Activated naive CD8-positive, alpha-beta T cell treated with anti-CD3 and anti-CD28 coated beads, Interleukin-2, amount 10 ng/mL, durations not matched to agents 7 days and 5 days (primary cell): ENCODE measurements around the gene OTOF. TPM values are rescaled to one million over a fixed set of nuclear protein-coding genes. Genes with fewer than 3 reads are reported as not detected.
"Not testable (repeated sequence)": the region's sequence is repeated elsewhere in the genome, so short reads cannot be mapped to it uniquely, and the experiment has no call there.

Experiments used
- ATAC-seq: fragments of 150-1000 bp; cut with Tn5 transposase; one replicate; pipeline ENCODE4 v1.10.0; 2021; ENCODE audit warnings: low read depth, moderate library complexity
- POLR2A ChIA-PET: fragments of 350-600 bp; sonication (Branson Sonifier 250); formaldehyde crosslinking; loops from one replicate; lab custom pipeline; 2021; ENCODE audit warnings: antibody characterized with exemption; lab: Charles Lee
- DNase-seq: peaks from one replicate; pipeline ENCODE4 v3.0.0; 2021
- H3K27ac Mint-ChIP-seq: one replicate; pipeline ENCODE4 v1.8.0; 2022; ENCODE audit warnings: mild to moderate bottlenecking, mixed read lengths
- H3K27me3 Mint-ChIP-seq: one replicate; pipeline ENCODE4 v1.8.0; 2022; ENCODE audit warnings: mild to moderate bottlenecking, moderate library complexity, mixed read lengths
- H3K36me3 Mint-ChIP-seq: one replicate; pipeline ENCODE4 v1.8.0; 2021; ENCODE audit warnings: mild to moderate bottlenecking, mixed read lengths
- H3K4me1 Mint-ChIP-seq: one replicate; pipeline ENCODE4 v1.8.0; 2021; ENCODE audit warnings: mixed read lengths
- H3K4me3 Mint-ChIP-seq: one replicate; pipeline ENCODE4 v1.8.0; 2022; ENCODE audit warnings: mild to moderate bottlenecking, moderate library complexity, mixed read lengths
- H3K9me3 Mint-ChIP-seq: one replicate; pipeline ENCODE4 v1.8.0; 2021; ENCODE audit warnings: mixed read lengths
- total RNA-seq, 2 experiments: library from RNA; stranded (reverse); gene quantifications; one replicate each; pipeline ENCODE4 v1.2.3, GENCODE V29; 2021

The OTOF gene
- total RNA-seq, 2 experiments from 2014 or later, result 58.0 to 59.9 TPM

- Mint-ChIP-seq H3K9me3 (peaks cover 4% of the 10 kb centered on the region), H3K36me3 (peaks cover 32% of the 10 kb centered on the region), H3K4me3 (no peak overlapping the region), H3K27ac (no peak overlapping the region), H3K4me1 (peaks cover 15% of the 10 kb centered on the region), H3K27me3 (no peaks in the 10 kb centered on the region)
- ATAC-seq (no peak), DNase-seq (no peak)
- POLR2A ChIA-PET, result no interaction called here
Observed at GRCh38 chr2:26473796-26474195, 4.1 kb downstream of the OTOF start.

DNA sequence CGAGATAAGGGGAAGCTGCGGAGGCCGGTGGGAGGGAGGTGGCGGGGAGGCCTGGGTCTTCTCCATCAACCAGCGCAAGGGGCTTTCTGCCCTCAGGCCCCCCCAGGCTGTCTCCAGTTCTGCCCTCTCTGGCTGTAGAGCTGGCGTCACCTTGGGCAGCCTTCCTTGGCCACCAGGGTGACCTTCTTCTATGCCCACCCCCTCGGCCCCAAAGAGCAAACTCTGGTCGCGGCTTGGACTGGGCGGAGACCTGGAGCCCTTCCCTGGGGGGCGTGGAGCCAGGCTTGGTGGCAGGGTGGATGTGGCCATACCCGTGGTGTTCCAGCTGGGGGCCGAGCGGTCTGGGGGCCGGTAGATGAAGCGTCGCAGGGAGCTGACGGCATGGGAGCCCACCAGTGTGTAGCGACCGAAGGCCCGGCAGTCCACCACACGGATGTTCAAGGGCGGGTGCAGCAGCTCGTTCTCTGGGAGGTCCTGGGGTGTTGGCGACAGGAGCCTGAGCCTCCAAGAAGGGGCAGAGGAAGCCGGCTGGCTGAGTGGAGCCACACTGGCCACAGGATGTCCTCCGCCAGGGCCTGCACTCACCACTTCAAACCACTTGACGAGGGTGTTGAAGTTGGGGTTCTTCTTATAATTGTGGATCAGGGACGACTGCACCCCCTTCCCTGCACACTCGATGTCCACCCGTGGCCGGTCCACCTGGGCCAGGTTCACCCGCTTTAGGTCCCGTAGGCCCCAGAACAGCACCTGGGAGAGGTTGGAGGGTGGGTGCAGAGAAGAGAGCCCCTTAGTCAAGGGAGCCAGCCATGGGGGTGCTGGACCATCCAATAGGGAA is 4.9 kb downstream of the OTOF start:
- peaks cover 38% of the 10 kb centered on the region for H3K36me3 Mint-ChIP-seq
- H3K9me3 Mint-ChIP-seq, result peaks cover 4% of the 10 kb centered on the region
- no peak for ATAC-seq
- H3K27me3 Mint-ChIP-seq, result no peaks in the 10 kb centered on the region
- DNase-seq, result no peak
- H3K4me3 Mint-ChIP-seq, result no peak overlapping the region
- POLR2A ChIA-PET, result no interaction called here
- no peak overlapping the region for H3K27ac Mint-ChIP-seq
- H3K4me1 Mint-ChIP-seq, result peaks cover 13% of the 10 kb centered on the region

- H3K4me1 Mint-ChIP-seq, result peaks cover 8% of the 10 kb centered on the region
- H3K9me3 Mint-ChIP-seq, result peaks cover 4% of the 10 kb centered on the region
- peak overlapping the region; percentile 17 for H3K4me3 Mint-ChIP-seq
- POLR2A ChIA-PET, result no interaction called here
- H3K27me3 Mint-ChIP-seq, result no peaks in the 10 kb centered on the region
- DNase-seq, result no peak
- H3K36me3 Mint-ChIP-seq, result peaks cover 39% of the 10 kb centered on the region
- ATAC-seq, result no peak
- no peak overlapping the region for H3K27ac Mint-ChIP-seq
Observed at GRCh38 chr2:26471766-26472706, 5.9 kb downstream of the OTOF start.

DNA sequence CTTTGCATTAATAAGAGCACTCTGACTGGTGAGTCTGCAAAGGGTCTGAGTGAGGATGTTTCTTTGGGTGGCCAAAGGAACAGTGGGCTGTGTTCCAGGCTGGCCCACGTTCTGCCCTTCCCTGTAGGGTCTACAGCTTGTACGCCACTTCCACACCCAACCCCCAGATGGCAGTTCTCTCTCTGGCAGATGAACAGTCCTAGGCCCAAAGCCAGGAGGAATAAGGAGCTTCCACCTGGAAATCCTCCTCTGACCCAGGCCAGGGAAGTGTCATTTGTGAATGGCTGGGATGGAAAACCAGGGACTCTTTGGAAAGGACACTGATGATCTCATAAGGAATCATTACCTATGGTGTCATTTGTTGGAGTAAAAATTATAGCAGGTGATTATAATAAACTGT is 6.6 kb downstream of the OTOF start:
- DNase-seq, result no peak
- POLR2A ChIA-PET, result no interaction called here
- no peak for ATAC-seq
- H3K36me3 Mint-ChIP-seq, result peaks cover 39% of the 10 kb centered on the region
- peaks cover 4% of the 10 kb centered on the region for H3K9me3 Mint-ChIP-seq
- no peak overlapping the region for H3K27ac Mint-ChIP-seq
- no peak overlapping the region for H3K4me3 Mint-ChIP-seq
- peaks cover 6% of the 10 kb centered on the region for H3K4me1 Mint-ChIP-seq
- H3K27me3 Mint-ChIP-seq, result no peaks in the 10 kb centered on the region

GRCh38 chr2:26470601-26471260 is 7.2 kb downstream of the OTOF start:
- Mint-ChIP-seq H3K27me3 (no peaks in the 10 kb centered on the region), H3K4me3 (no peak overlapping the region), H3K9me3 (peaks cover 4% of the 10 kb centered on the region), H3K4me1 (peaks cover 6% of the 10 kb centered on the region), H3K27ac (peak overlapping the region; percentile 40), H3K36me3 (peaks cover 39% of the 10 kb centered on the region)
- ATAC-seq (no peak), DNase-seq (no peak)
- POLR2A ChIA-PET, result no interaction called here

GRCh38 chr2:26469955-26470354 is 8.0 kb downstream of the OTOF start:
- no peak overlapping the region for H3K4me3 Mint-ChIP-seq
- POLR2A ChIA-PET, result interaction anchor here (0.6 to 1.6 kb wide), 6 partner anchors 8 to 440 kb away, joined by 3 to 7 read pairs (median 4); partner anchors contain the start of genes ADGRF3 and OTOF
- peaks cover 4% of the 10 kb centered on the region for H3K9me3 Mint-ChIP-seq
- no peak for ATAC-seq
- peaks cover 39% of the 10 kb centered on the region for H3K36me3 Mint-ChIP-seq
- H3K4me1 Mint-ChIP-seq, result peaks cover 6% of the 10 kb centered on the region
- H3K27ac Mint-ChIP-seq, result no peak overlapping the region
- no peaks in the 10 kb centered on the region for H3K27me3 Mint-ChIP-seq
- no peak for DNase-seq

- DNase-seq (peak; percentile 76), ATAC-seq (peak; percentile 28)
- H3K27ac Mint-ChIP-seq, result no peak overlapping the region
- H3K27me3 Mint-ChIP-seq, result no peaks in the 10 kb centered on the region
- H3K4me3 Mint-ChIP-seq, result no peak overlapping the region
- POLR2A ChIA-PET, result interaction anchor here (1.1 to 1.6 kb wide), 5 partner anchors 9 to 123 kb away, joined by 3 to 7 read pairs (median 3); partner anchors contain the start of genes ADGRF3 and OTOF
- H3K36me3 Mint-ChIP-seq, result peaks cover 42% of the 10 kb centered on the region
- peaks cover 4% of the 10 kb centered on the region for H3K9me3 Mint-ChIP-seq
- peaks cover 6% of the 10 kb centered on the region for H3K4me1 Mint-ChIP-seq
Observed at GRCh38 chr2:26469092-26469710, 8.7 kb downstream of the OTOF start.

- H3K4me1 Mint-ChIP-seq, ATAC-seq, H3K27me3 Mint-ChIP-seq, H3K9me3 Mint-ChIP-seq, DNase-seq, H3K4me3 Mint-ChIP-seq, H3K27ac Mint-ChIP-seq: not testable (repeated sequence)
- peaks cover 42% of the 10 kb centered on the region for H3K36me3 Mint-ChIP-seq
- POLR2A ChIA-PET, result interaction anchor here (1.2 to 1.6 kb wide), 2 partner anchors 10 to 122 kb away, joined by 3 to 7 read pairs; partner anchors contain the start of genes ADGRF3 and OTOF
Observed at GRCh38 chr2:26468544-26468943, 9.4 kb downstream of the OTOF start.

DNA sequence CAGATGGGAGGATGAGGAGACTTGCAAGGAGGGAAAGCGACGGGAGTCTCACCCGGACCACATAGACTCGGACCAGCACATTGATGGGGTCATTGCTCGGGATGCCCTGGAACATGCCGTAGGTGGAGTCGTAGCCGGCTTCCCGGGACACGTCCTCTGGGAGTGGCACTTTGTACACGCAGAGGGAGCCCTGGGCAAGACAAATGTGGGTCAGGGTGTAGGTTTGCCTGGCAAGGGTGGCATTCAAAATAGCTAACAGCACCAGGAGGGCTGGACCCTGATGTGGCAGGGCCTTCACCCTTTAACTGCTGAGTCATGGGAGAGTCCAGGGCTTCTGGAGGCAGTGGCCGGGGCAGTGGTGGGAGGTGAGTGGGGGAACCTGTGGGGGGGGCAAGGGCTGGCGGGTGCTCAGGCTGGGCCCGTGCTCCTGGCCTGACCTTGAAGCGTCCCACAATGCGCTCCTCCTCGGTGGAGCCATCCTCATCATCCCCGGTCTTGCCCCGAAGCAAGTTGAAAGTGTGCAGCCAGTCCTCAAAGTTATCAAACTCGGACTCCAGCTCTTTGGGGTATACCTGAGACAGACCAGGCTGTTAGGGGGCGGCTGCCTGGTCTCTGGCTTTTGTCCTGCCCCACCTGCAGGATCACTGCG is 11.1 kb downstream of the OTOF start:
- peaks cover 34% of the 10 kb centered on the region for H3K36me3 Mint-ChIP-seq
- H3K4me1 Mint-ChIP-seq, result peaks cover 3% of the 10 kb centered on the region
- no peak for ATAC-seq
- DNase-seq, result no peak
- H3K27ac Mint-ChIP-seq, result no peak overlapping the region
- POLR2A ChIA-PET, result interaction anchor here (0.7 to 1.8 kb wide), 4 partner anchors 10 to 121 kb away, joined by 3 to 6 read pairs (median 3); partner anchors contain the start of genes OTOF and SELENOI
- no peak overlapping the region for H3K4me3 Mint-ChIP-seq
- peaks cover 2% of the 10 kb centered on the region for H3K9me3 Mint-ChIP-seq
- no peaks in the 10 kb centered on the region for H3K27me3 Mint-ChIP-seq

- ATAC-seq (no peak), DNase-seq (no peak)
- H3K9me3 Mint-ChIP-seq, result peaks cover 2% of the 10 kb centered on the region
- H3K4me3 Mint-ChIP-seq, result no peak overlapping the region
- no peaks in the 10 kb centered on the region for H3K27me3 Mint-ChIP-seq
- POLR2A ChIA-PET, result no interaction called here
- no peaks in the 10 kb centered on the region for H3K4me1 Mint-ChIP-seq
- H3K36me3 Mint-ChIP-seq, result peaks cover 29% of the 10 kb centered on the region
- H3K27ac Mint-ChIP-seq, result no peak overlapping the region
Observed at GRCh38 chr2:26465981-26466471, 11.9 kb downstream of the OTOF start.

DNA sequence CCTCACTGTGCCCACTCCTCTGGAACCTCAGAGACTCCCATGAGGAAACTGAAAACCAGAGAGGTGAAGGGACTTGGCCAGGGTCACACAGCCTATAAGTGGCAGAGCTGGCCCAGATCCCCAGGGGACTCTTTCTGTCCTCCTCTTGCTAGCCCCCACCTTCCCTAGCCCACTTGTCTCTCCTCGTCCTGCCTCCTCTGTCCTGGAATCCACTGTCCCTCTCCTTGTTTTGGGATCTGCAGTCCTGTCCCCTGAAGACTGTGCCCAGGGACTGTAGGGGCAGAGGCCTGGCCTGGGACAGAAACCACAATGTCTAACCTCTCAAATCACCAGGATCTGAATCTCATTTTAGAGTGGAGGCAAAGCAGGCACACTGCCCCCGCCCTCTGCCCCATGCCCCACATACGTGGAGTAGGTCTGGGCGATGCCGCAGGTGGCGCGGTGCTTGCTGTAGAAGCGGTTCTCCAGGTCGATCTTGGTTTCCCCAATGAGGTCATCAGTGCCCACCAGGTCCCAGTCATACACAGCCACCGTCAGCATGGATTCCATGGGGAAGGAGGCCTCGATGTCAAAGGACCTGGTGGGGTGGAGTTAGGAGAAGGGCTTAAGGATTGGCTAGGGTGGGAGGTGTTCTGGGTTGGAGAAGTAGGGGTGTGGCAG is 12.5 kb downstream of the OTOF start:
- no peak for ATAC-seq
- H3K36me3 Mint-ChIP-seq, result peaks cover 23% of the 10 kb centered on the region
- H3K27ac Mint-ChIP-seq, result no peak overlapping the region
- H3K4me1 Mint-ChIP-seq, result no peaks in the 10 kb centered on the region
- no peak for DNase-seq
- POLR2A ChIA-PET, result no interaction called here
- H3K4me3 Mint-ChIP-seq, result no peak overlapping the region
- peaks cover 2% of the 10 kb centered on the region for H3K9me3 Mint-ChIP-seq
- H3K27me3 Mint-ChIP-seq, result no peaks in the 10 kb centered on the region
